ENCODE data around the gene ICAM4.
"Not testable (repeated sequence)": the region's sequence is repeated elsewhere in the genome, so short reads cannot be mapped to it uniquely, and the experiment has no call there.

ICAM4 gene, protein sequence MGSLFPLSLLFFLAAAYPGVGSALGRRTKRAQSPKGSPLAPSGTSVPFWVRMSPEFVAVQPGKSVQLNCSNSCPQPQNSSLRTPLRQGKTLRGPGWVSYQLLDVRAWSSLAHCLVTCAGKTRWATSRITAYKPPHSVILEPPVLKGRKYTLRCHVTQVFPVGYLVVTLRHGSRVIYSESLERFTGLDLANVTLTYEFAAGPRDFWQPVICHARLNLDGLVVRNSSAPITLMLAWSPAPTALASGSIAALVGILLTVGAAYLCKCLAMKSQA

GRCh38 chr19:10286803-10287737 is at the start of gene ICAM4:
Gene ICAM4, plus strand, starts transcription at chr19:10286955. Its CDS starts 58 bp downstream, at chr19:10287013.
- peak; percentile 69 for DNase-seq

- no peak for DNase-seq
Measured at GRCh38 chr19:10237702-10238101, 49.1 kb upstream of the ICAM4 start.

GRCh38 chr19:10238172-10238783 is 48.5 kb upstream of the ICAM4 start:
- no peak for DNase-seq

DNA sequence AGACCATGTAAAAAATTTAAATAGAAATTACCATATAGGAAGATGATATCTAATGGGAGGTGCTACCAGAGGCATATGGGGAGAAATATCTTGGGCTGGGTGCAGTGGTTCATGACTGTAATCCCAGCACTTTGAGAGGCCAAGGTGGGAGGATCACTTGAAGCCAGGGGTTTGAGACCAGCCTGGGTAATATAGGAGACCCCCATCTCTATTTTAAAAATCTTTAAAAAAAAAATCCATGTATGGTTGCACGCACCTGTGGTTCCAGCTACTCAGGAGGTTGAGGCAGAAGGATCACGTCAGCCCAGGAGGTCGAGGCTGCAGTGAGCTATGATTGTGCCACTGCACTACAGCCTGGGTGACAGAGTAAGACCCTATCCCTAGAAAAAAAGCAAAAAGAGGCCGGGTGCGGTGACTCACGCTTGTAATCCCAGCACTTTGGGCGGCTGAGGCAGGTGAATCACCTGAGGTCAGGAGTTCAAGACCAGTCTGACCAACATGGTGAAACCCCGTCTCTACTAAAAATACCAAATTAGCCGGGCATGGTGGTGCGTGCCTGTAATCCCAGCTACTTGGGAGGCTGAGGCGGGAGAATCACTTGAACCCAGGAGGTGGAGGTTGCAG is 44.8 kb upstream of the ICAM4 start:
- not testable (repeated sequence) for DNase-seq

DNA sequence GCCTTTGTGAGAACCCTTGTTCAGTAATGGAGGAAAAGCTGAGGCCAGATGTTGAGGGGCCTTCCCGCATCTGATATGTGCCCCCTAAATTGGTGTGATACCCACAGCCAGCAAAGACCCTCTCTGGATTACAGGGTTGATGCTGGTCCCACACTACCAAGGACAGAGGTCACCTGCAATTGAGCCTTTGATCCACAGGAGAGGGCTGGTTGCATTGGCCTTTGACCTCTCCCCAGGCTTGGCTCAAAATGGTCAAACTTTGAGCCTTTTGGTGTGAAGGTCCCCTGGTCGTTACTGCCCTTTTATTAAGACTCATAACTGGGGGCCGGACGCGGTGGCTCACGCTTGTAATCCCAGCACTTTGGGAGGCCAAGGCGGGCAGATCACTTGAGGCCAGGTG is 43.1 kb upstream of the ICAM4 start:
- DNase-seq: no peak

- DNase-seq: no peak
Measured at GRCh38 chr19:10245189-10245939, 41.4 kb upstream of the ICAM4 start.

DNA sequence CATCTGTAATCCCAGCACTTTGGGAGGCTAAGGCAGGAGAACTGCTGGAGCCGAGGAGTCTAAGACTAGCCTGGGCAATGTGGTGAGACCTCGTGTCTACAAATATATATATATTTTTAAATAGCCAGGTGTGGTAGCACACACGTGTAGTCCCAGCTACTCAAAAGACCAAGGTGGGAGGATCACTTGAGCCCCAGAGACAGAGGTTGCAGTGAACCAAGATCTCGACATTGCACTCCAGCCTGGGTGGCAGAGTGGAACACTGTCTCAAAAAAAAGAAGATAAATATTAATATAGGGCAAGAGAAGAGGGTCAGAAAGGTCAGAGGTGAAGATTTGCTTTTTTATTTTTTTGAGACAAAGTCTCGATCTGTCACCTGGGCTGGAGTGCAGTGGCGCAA is 40.2 kb upstream of the ICAM4 start:
- DNase-seq: no peak

- DNase-seq: peak; percentile 98
Measured at GRCh38 chr19:10251792-10252694, 34.7 kb upstream of the ICAM4 start, which contains the start of gene MRPL4. Gene MRPL4, plus strand, starts transcription at chr19:10252214. Its CDS starts 40 bp downstream, at chr19:10252254.

- no peak for DNase-seq
Measured at GRCh38 chr19:10252707-10253106, 34.0 kb upstream of the ICAM4 start.

DNA sequence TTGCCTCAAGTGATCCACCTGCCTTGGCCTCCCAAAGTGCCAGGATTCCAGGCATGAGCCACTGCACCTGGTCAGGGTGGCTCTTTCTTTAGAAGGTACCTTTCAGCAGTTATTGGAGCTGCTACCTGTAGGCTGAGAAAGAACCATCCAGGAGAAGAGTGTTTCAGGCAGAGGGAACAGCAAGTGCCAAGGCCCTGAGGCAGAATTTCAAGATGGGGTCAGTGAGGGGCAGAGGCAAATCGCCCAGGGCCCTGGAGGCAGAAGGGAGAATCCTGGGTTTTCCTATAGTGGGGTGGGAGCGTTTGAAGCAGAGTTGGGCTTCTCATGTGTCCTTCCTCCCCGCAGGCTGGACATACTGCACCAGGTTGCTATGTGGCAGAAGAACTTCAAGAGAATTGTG is 32.5 kb upstream of the ICAM4 start:
- DNase-seq: no peak

- DNase-seq: no peak
Measured at GRCh38 chr19:10255358-10255757, 31.4 kb upstream of the ICAM4 start.

DNA sequence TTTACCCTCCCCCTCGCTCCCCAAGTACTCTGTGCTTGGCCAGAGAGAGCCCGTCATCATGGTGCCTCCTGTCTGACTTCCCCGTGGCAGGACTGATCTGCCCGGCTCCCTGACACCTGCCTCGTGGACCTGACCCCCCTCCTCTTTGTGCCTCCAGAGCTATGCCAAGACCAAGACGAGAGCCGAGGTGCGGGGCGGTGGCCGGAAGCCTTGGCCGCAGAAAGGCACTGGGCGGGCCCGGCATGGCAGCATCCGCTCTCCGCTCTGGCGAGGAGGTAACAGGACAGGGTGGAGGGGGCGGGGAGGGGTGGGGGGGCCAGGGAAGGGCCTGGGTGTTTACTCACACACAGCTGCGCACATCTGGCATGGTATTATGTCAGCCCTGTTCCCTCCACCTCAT is 30.2 kb upstream of the ICAM4 start:
- DNase-seq: no peak

GRCh38 chr19:10256970-10257615 is 29.7 kb upstream of the ICAM4 start:
- no peak for DNase-seq

DNA sequence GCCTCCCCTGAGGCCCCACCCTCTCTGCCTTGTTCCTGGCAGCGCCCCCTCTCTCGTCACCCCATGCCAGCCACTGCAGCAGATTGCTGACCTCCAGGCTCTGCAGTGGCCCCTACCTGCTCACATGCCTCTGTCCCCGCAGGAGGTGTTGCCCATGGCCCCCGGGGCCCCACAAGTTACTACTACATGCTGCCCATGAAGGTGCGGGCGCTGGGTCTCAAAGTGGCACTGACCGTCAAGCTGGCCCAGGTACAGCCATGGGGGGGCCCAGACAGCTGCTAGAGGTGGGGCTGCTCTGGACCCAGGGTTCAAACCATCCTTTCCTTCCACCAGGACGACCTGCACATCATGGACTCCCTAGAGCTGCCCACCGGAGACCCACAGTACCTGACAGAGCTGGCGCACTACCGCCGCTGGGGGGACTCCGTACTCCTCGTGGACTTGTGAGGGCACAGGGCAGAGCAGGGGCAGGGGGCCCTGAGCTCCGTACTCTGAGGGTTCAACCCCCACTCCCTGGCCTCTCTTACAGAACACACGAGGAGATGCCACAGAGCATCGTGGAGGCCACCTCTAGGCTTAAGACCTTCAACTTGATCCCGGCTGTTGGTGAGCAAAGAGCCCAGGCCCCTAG is 28.6 kb upstream of the ICAM4 start:
- no peak for DNase-seq

DNA sequence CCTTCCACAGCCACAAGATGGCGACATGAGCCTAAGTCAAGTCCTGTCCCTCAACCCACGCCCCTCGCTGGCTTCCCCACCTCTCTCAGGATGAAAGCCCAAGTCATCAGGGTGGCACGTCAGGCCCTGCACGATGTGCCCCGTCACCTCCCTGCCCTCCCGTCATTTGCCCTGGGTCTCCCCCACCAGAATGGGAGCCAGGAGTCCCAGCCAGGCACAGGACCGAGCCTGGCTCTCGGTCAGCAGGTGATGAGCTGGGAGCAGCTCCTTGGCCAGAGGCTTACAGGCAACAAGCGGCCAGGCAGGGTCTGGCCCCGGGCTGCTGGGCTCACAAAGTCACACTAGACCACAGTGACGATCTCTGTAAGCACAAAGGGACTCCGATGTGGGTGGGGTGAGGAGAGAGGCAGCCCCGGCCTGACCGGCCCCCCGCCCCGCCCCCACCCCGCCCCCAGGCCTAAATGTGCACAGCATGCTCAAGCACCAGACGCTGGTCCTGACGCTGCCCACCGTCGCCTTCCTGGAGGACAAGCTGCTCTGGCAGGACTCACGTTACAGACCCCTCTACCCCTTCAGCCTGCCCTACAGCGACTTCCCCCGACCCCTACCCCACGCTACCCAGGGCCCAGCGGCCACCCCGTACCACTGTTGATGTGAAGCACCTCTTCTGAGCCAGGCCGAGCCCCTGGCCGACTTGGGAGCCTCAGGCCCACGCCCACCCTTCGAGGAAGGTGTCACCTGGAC is 27.4 kb upstream of the ICAM4 start:
- DNase-seq: peak; percentile 92

DNA sequence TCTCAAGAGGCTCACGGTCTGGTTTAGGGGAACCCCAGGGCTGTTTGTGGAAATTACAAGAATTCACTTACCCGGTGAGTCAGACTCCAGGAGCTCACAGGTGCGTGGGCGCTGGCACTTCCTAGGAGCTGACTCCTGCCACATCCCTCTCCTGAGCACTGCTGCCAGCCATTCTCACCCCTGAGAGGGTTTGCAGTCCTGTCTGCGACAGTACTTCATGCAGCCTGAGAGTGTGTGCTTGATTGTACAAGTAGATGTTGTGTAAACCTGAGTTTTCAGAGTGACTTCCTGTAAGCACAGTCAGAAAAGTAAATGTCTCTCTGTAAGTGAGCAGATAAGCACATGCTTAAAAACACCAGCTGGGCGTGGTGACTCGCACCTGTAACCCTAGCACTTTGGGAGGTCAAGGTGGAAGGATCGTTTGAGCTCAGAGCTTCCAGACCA is 26.6 kb upstream of the ICAM4 start:
- peak; percentile 79 for DNase-seq

DNA sequence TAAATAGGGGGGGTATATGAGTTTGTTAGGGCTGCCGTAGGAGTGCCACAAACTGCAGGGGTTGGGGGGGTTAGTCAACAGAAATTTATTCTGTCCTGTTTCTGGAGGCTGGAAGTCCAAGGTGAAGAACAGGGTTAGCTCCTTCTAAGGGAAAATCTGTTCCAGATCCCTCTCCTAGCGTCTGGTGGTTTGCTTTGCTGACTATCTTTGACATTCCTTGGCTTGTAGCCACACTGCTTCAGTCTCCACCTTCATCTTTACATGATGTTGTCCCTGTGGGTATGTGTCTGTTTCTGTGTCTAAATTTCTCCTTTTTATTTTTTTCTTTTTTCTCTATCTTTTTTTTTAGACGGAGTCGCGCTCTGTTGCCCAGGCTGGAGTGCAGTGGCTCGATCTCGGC is 24.0 kb upstream of the ICAM4 start:
- no peak for DNase-seq

DNA sequence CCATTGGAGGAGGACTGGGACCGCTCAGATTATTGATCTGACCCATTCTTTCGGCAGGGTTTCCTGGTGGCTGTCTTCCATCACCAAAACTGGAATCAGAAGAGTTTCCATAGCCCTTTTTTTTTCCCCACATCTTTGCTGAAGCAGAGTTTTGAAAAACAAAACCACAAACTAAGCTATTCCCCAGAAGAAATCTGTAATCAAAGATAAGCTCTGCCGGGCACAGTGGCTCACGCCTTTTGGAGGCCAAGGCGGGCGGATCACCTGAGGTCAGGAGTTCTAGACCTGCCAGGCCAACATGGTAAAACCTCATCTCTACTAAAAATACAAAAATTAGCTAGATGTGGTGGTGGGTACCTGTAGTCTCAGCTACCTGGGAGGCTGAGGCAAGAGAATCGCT is 20.0 kb upstream of the ICAM4 start:
- no peak for DNase-seq

DNA sequence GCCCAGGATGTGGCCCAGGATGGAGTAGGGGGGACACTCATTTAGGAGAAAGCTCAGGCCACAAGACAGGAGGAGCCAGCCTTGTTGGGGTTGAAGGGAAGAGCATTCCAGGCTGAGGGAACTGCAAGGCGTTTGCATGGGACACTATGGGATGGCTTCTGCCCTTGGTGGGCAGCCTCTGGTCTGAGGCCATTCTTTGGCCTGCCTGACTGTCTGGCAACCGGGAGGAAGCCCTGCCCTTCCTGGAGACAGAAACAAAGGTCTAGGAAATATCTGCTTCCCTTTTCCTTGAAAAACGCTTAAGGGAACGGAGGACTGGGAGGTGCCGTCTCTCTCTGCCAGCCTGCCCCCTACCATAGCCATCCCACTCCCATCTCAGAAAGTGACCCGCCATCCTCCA is 18.7 kb upstream of the ICAM4 start:
- DNase-seq: no peak
